ENCODE results near the gene RAB25.

The RAB25 gene

GRCh38 chr1:156108057-156108456, 47.1 kb downstream of the RAB25 start:
- POLR2A ChIA-PET = interaction anchor here (0.7 to 10.1 kb wide), 2 partner anchors 6 to 18 kb away, joined by 3 to 63 read pairs; partner anchors contain the start of gene LMNA
- TF ChIP-seq ZNF221 (tag by site-specific recombination; IDR thresholded peaks at IDR 0.05; ENCODE audit: borderline replicate concordance) (no peak), ZNF23 (tag by site-specific recombination; IDR thresholded peaks at IDR 0.05; ENCODE audit: borderline replicate concordance) (no peak), SP2 (tag by site-specific recombination; IDR thresholded peaks at IDR 0.05) (no peak), ZNF768 (tag by site-specific recombination; IDR thresholded peaks at IDR 0.05) (no peak), ZNF292 (tag by site-specific recombination; IDR thresholded peaks at IDR 0.05; ENCODE audit: borderline replicate concordance, low read depth) (no peak), KLF16 (tag by site-specific recombination; IDR thresholded peaks at IDR 0.05) (no peak), ZNF423 (tag by site-specific recombination; IDR thresholded peaks at IDR 0.05) (no peak), ZBTB11 (tag by site-specific recombination; conservative IDR thresholded peaks at IDR 0.05; ENCODE audit: low read depth) (no peak), HOXA7 (CRISPR knock-in tag; IDR thresholded peaks at IDR 0.05; ENCODE audit: borderline replicate concordance) (no peak), SALL2 (tag by site-specific recombination; IDR thresholded peaks at IDR 0.05; ENCODE audit: borderline replicate concordance) (no peak), ZNF391 (tag by site-specific recombination; IDR thresholded peaks at IDR 0.05; ENCODE audit: borderline replicate concordance, low read depth) (no peak), ZNF175 (tag by site-specific recombination; IDR thresholded peaks at IDR 0.05) (no peak), PRDM2 (tag by site-specific recombination; IDR thresholded peaks at IDR 0.05; ENCODE audit: borderline replicate concordance) (no peak), ZFP69B (tag by site-specific recombination; IDR thresholded peaks at IDR 0.05) (no peak), ZNF837 (tag by site-specific recombination; IDR thresholded peaks at IDR 0.05) (no peak), ZNF404 (tag by site-specific recombination; IDR thresholded peaks at IDR 0.05) (no peak)
- Histone ChIP-seq H3K36me3 (ENCODE audit: control insufficient read depth in 2 of 2, insufficient read depth in 1 of 2, low read length in 2 of 2) (no peaks in the 10 kb centered on the region), H3K9me3 (ENCODE audit: control insufficient read depth, insufficient read depth, low read depth, low read length) (no peaks in the 10 kb centered on the region), H3K27ac (ENCODE audit: extremely low read depth, low read depth, low read length) (no peak overlapping the region), H3K4me3 (ENCODE audit: low read depth, low read length) (no peak overlapping the region), H3K4me1 (ENCODE audit: control insufficient read depth, insufficient read depth, low read length) (peaks cover 12% of the 10 kb centered on the region)
- CTCF ChIA-PET = interaction anchor here (1.0 to 22.5 kb wide), 4 partner anchors 11 to 42 kb away, joined by 3 to 1029 read pairs (median 23); partner anchors contain the start of gene LMNA

Data from HEK293 (cell line).